ENCODE results near the gene PIGH.

- TF ChIP-seq FOXM1 (IDR thresholded peaks at IDR 0.05; ENCODE audit: borderline replicate concordance, low read depth) (no peak), MAX (IDR thresholded peaks at IDR 0.05) (no peak), REST (IDR thresholded peaks at IDR 0.05; ENCODE audit: low read depth) (no peak), USF1 (IDR thresholded peaks at IDR 0.05) (no peak), RAD21 (IDR thresholded peaks at IDR 0.05; ENCODE audit: low read depth) (peak; percentile 75), YY1 (IDR thresholded peaks at IDR 0.05; ENCODE audit: low read depth) (no peak), CREB1 (IDR thresholded peaks at IDR 0.05; ENCODE audit: low read depth) (no peak)
Observed at GRCh38 chr14:67618617-67619063, 18.6 kb upstream of the PIGH start.

Measured in Ishikawa (cell line).